Thyroid gland (tissue), 4 donors: Measurements from ENCODE around the gene PCNX1.

Source experiments
- POLR2A ChIP-seq, 2 donors: fragments of 450-650 bp; IDR thresholded peaks; one replicate each; pipeline ENCODE4 v1.6.1; 2017; ENCODE audit warnings: antibody characterized with exemption in 2 of 2, mild to moderate bottlenecking in 2 of 2, moderate library complexity in 1 of 2
- TF ChIP-seq, protein P1 (sequence below), 6 experiments: fragments of 200-600 bp in 3 of 6; fragments of 450-650 bp in 3 of 6; sonication (generic) in 3 of 6; IDR thresholded peaks; one replicate each; pipeline ENCODE4 v1.5.1; 2016 to 2019; ENCODE audit warnings: antibody characterized with exemption in 6 of 6, mild to moderate bottlenecking in 2 of 6, inconsistent platforms in 1 of 6, moderate library complexity in 1 of 6

DNA sequence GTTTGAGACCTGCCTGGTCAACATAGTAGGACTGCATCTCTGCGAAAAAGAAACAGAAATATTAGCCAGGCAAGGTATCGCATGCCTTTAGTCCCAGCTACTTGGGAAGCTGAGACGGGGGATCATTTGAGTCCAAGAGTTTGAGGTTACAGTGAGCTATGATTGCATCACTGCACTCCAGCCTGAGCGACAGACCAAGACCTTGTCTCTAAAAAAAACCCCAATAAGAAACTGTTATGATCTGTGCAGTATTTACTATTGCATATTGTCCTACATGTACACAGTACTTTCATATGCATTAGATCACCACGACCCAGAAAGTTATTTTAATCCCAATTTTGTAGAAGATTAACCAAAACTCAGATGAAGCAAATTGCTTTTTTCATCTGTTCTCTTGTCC is 187.5 kb downstream of the PCNX1 start:
- TF ChIP-seq, protein P1, sequence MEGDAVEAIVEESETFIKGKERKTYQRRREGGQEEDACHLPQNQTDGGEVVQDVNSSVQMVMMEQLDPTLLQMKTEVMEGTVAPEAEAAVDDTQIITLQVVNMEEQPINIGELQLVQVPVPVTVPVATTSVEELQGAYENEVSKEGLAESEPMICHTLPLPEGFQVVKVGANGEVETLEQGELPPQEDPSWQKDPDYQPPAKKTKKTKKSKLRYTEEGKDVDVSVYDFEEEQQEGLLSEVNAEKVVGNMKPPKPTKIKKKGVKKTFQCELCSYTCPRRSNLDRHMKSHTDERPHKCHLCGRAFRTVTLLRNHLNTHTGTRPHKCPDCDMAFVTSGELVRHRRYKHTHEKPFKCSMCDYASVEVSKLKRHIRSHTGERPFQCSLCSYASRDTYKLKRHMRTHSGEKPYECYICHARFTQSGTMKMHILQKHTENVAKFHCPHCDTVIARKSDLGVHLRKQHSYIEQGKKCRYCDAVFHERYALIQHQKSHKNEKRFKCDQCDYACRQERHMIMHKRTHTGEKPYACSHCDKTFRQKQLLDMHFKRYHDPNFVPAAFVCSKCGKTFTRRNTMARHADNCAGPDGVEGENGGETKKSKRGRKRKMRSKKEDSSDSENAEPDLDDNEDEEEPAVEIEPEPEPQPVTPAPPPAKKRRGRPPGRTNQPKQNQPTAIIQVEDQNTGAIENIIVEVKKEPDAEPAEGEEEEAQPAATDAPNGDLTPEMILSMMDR (IDR thresholded peaks at IDR 0.05), result no peak
- no peak for TF ChIP-seq POLR2A (IDR thresholded peaks at IDR 0.05)
